Thyroid gland (tissue), 4 donors: ENCODE data around the gene ZBBX. TPM values are rescaled to one million over a fixed set of nuclear protein-coding genes. Genes with fewer than 3 reads are reported as not detected.

Experiments used
- DNase-seq, 2 donors: peaks; one replicate each; pipeline ENCODE4 v3.0.0-alpha.2; 2019
- H3K27ac ChIP-seq, 3 donors: fragments of 200-600 bp; sonication (generic); 1 replicate in 2 of 3; 2 replicates in 1 of 3; pipeline ENCODE4 v1.5.1; 2016 to 2019; ENCODE audit warnings: mild to moderate bottlenecking in 1 of 3, moderate library complexity in 1 of 3
- H3K27me3 ChIP-seq: fragments of 200-600 bp; sonication (generic); one replicate; pipeline ENCODE4 v1.5.1; 2019
- H3K36me3 ChIP-seq, 2 donors: fragments of 200-600 bp; sonication (generic); one replicate each; pipeline ENCODE4 v1.5.1; 2016 to 2019
- H3K4me1 ChIP-seq, 2 donors: fragments of 200-600 bp; sonication (generic); one replicate each; pipeline ENCODE4 v1.5.1; 2017 to 2019
- H3K4me3 ChIP-seq, 3 donors: fragments of 200-600 bp; sonication (generic); replicated peaks in 1 of 3; 1 replicate in 2 of 3; 2 replicates in 1 of 3; pipeline ENCODE4 v1.5.1; 2016; ENCODE audit warnings: mild to moderate bottlenecking in 1 of 3
- H3K9me3 ChIP-seq: fragments of 200-600 bp; sonication (generic); one replicate; pipeline ENCODE4 v1.5.1; 2017
- CTCF ChIP-seq, 6 experiments: fragments of 200-600 bp in 3 of 6; fragments of 450-650 bp in 3 of 6; sonication (generic) in 3 of 6; IDR thresholded peaks; one replicate each; pipeline ENCODE4 v1.5.1; 2016 to 2019; ENCODE audit warnings: antibody characterized with exemption in 6 of 6, mild to moderate bottlenecking in 2 of 6, inconsistent platforms in 1 of 6, moderate library complexity in 1 of 6
- POLR2A ChIP-seq, 2 donors: fragments of 450-650 bp; IDR thresholded peaks; one replicate each; pipeline ENCODE4 v1.6.1; 2017; ENCODE audit warnings: antibody characterized with exemption in 2 of 2, mild to moderate bottlenecking in 2 of 2, moderate library complexity in 1 of 2
- WGBS, 2 donors: methylation state at CpG; one replicate each; pipeline ENCODE4 v1.1.5; 2017; 5-methylcytosine and 5-hydroxymethylcytosine counted together
- intact Hi-C: fragments of 100-400 bp; cut with DNase I; formaldehyde crosslinking; loops from one replicate; pipeline ENCODE4 v1.15.1; 2023
- total RNA-seq, 4 donors: library from RNA; depleted of rRNA; stranded (reverse); fragments of >200 nt; gene quantifications; one replicate each; pipeline ENCODE4 v1.2.3, GENCODE V29; 2016

The ZBBX gene
- total RNA-seq, 4 donors from 2014 or later = not detected

DNA sequence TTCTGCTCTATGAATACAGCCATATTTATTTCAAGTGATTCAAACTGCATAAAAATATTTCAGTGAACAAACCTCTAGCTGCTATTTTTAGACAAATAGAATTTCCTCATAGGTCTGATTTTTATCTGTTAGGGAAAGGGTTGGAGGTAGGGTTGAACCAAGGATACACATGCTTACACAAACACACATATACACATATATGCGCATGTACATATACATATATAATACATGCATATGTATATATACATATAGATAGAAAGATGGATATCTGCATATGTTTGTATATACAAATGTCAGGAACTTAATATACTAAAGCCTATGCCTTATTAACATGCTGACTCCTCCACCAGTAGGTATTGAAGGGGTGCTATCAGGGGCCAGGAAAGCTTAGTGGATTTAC, 18.1 kb downstream of the ZBBX start:
- intact Hi-C loops = no loop called here
- DNase-seq = no peak
- no peak for TF ChIP-seq CTCF (IDR thresholded peaks at IDR 0.05)
- no peak for TF ChIP-seq POLR2A (IDR thresholded peaks at IDR 0.05)
- Histone ChIP-seq H3K27ac (no peak overlapping the region), H3K36me3 (no peaks in the 10 kb centered on the region), H3K4me1 (no peaks in the 10 kb centered on the region), H3K27me3 (no peaks in the 10 kb centered on the region), H3K4me3 (no peak overlapping the region), H3K9me3 (no peaks in the 10 kb centered on the region)
- 93 to 94% methylated on average over 1 of the region's 1 CpG for WGBS, 2 donors

DNA sequence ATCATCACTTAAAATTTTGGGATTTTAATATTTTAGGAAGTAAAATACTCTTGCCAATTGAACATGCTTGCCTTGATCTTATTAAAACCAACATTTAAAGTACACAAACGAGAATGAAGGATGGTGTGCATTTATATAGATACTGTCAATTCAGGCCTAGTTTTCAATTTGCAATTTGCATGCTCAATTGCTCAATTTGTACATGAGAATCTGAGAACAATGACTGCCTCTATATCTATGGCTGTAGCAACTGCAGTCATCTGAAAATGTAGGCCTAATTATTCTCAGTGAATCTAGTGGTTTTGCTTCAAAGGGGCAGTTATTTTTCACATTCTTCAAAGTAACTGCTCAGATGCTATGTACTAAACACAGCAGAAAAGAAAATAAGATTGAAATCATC, 18.8 kb downstream of the ZBBX start:
- DNase-seq = no peak
- WGBS, 2 donors = 77 to 80% methylated on average over 1 of the region's 1 CpG
- H3K4me3 ChIP-seq = no peak overlapping the region
- no peaks in the 10 kb centered on the region for H3K9me3 ChIP-seq
- no peak overlapping the region for H3K27ac ChIP-seq
- H3K36me3 ChIP-seq = no peaks in the 10 kb centered on the region
- H3K27me3 ChIP-seq = no peaks in the 10 kb centered on the region
- TF ChIP-seq POLR2A (IDR thresholded peaks at IDR 0.05) (no peak), CTCF (IDR thresholded peaks at IDR 0.05) (no peak)
- intact Hi-C loops = no loop called here
- no peaks in the 10 kb centered on the region for H3K4me1 ChIP-seq

- intact Hi-C loops = no loop called here
- TF ChIP-seq POLR2A (IDR thresholded peaks at IDR 0.05) (no peak), CTCF (IDR thresholded peaks at IDR 0.05) (no peak)
- no peak for DNase-seq
- H3K27me3 ChIP-seq = no peaks in the 10 kb centered on the region
- no peaks in the 10 kb centered on the region for H3K4me1 ChIP-seq
- H3K4me3 ChIP-seq = no peak overlapping the region
- H3K36me3 ChIP-seq = no peaks in the 10 kb centered on the region
- no peak overlapping the region for H3K27ac ChIP-seq
- H3K9me3 ChIP-seq = no peaks in the 10 kb centered on the region
Measured at GRCh38 chr3:167355446-167355845, 24.7 kb downstream of the ZBBX start.

GRCh38 chr3:167354751-167355150, 25.3 kb downstream of the ZBBX start:
- 59 to 73% methylated on average over 1 of the region's 1 CpG for whole genome bisulfite sequencing, 2 donors
- Histone ChIP-seq H3K4me1 (no peaks in the 10 kb centered on the region), H3K4me3 (no peak overlapping the region), H3K36me3 (no peaks in the 10 kb centered on the region), H3K27me3 (no peaks in the 10 kb centered on the region), H3K27ac (no peak overlapping the region), H3K9me3 (no peaks in the 10 kb centered on the region)
- DNase-seq = no peak
- intact Hi-C loops = no loop called here
- TF ChIP-seq CTCF (IDR thresholded peaks at IDR 0.05) = no peak
- TF ChIP-seq POLR2A (IDR thresholded peaks at IDR 0.05) = no peak

DNA sequence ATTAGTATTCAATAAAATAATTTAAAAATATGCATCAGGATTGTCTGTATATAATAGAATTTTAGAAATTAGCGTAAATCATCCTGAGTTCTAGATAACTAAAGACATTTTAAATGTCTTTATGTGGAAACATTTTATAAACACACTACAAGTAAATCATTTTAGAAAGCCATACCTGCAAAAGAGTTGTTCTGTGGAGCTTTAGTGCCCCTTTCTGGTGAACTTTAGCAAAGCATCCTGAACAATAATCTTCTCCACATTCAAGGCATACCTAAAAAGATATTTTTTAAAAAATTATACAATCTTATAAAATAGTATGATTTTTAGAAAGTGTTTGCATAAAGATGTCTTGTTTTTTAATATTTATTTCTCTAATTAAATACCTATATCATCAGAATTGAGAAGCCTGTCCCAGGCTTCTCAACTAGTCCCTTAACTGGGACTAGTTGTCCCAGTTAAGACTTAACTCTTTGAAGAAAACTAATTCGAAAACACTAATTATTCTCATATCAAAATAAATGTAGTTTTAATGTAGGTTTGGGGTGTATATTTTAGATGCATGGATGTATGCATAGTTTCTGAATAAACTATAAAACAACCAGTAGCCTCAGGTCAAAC, 29.7 kb downstream of the ZBBX start:
- Histone ChIP-seq H3K9me3 (no peaks in the 10 kb centered on the region), H3K4me3 (no peak overlapping the region), H3K36me3 (no peaks in the 10 kb centered on the region), H3K4me1 (no peaks in the 10 kb centered on the region), H3K27me3 (no peaks in the 10 kb centered on the region), H3K27ac (no peak overlapping the region)
- DNase-seq = no peak
- TF ChIP-seq CTCF (IDR thresholded peaks at IDR 0.05) (peak in 1 of 6 experiments; percentile 27), POLR2A (IDR thresholded peaks at IDR 0.05) (no peak)
- intact Hi-C loops = no loop called here
- 31 to 34% methylated on average over 2 of the region's 2 CpGs for WGBS, 2 donors
